Measurements from ENCODE around the gene RRAS.
A peak's percentile ranks its signal among the peaks of the same experiment; 100 is the strongest.
"Not testable (repeated sequence)": the region's sequence is repeated elsewhere in the genome, so short reads cannot be mapped to it uniquely, and the experiment has no call there.

The RRAS gene

DNA sequence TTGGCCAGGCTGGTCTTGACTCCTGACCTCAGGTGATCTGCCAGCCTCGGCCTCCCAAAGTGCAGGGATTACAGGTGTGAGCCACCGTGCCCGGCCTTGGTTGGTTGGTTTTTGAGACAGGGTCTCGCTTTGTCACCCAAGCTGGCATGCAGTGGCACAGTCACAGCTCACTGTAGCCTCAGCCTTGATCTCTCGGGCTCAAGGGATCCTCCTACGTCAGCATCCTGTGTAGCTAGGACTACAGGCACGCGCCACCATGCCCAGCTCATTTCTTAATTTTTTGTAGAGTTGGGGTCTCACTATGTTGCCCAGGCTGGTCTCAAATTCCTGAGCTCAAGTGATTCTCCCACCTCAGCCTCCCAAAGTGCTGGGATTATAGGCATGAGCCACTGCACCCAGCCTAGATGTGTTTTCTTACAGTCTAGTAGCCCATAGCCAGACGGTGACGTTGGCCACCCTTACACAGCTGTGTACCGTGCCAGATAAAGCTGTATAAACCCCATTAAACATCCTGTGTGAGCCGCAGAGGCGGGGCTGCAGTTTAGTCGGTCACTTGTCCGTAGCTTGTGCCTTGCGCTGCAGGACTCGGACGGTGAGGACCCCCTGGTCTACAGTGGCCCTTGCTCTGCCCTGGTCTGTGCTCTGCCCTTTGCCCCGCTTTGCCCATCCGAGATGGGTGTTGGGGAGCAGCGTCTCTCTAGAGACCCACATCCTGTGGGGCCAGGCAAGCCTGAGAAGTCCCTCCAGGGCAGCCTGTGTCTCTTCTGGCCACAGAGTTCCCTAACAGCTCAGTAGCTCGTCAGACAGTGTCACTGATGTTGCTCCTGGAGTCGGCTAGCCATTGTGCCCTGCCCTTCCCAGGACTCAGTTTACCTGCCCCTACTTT is 15.9 kb upstream of the RRAS start:
- no peak for DNase-seq (ENCODE audit: low read depth in 3 of 3)

DNA sequence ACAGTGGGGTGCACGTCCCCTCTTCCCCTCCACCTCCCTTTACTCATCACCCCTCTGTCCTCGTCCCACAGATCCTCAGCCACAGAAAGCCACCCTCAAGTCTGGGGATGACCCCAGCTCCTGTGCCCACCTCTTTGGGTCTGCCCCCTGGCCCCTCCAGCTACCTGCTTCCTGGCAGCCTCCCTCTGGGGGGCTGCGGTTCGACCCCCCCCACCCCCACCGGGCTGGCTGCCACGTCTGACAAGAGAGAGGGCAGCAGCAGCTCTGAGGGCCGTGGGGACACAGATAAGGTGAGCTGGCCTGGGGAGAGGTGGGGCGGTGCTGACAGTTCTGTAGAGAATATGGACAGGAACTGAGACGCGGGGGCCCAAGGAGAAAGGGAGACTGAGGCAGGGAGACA is 14.6 kb upstream of the RRAS start:
- no peak for DNase-seq (ENCODE audit: low read depth in 3 of 3)

DNA sequence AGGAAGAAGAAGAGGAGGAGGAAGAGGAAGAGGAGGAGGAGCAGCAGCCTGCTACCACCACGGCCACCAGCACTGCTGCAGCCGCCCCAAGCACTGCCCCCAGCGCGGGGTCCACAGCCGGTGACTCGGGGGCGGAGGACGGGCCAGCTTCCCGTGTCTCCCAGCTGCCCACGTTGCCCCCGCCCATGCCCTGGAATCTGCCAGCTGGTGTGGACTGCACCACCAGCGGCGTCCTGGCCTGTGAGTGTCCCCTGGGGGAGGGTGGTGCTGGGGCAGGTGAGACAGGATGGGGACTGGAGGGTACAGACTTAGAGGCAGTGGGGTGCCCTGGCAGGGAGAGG is 13.5 kb upstream of the RRAS start:
- DNase-seq (ENCODE audit: low read depth in 3 of 3), result no peak

GRCh38 chr19:49652551-49653465 is 12.9 kb upstream of the RRAS start:
- no peak for DNase-seq (ENCODE audit: low read depth in 3 of 3)

DNA sequence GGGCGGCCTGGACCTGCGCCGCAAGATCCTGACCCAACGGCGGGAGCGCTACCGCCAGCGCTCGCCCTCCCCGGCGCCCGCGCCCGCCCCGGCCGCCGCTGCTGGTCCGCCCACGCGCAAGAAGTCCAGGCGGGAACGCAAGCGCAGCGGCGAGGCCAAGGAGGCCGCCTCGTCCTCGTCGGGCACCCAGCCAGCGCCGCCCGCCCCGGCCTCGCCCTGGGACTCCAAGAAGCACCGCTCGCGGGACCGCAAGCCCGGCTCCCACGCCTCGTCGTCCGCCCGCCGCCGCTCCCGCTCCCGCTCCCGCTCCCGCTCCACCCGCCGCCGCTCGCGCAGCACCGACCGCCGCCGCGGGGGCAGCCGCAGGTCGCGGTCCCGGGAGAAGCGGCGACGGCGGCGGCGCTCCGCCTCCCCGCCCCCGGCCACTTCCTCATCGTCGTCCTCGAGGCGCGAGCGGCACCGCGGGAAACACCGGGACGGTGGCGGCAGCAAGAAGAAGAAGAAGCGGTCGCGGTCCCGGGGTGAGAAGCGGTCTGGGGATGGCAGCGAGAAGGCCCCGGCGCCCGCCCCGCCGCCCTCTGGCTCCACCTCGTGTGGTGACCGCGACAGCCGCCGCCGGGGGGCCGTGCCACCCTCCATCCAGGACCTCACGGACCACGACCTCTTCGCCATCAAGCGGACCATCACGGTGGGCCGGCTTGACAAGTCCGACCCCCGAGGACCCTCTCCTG is 12.0 kb upstream of the RRAS start:
- DNase-seq (ENCODE audit: low read depth in 3 of 3), result no peak

DNA sequence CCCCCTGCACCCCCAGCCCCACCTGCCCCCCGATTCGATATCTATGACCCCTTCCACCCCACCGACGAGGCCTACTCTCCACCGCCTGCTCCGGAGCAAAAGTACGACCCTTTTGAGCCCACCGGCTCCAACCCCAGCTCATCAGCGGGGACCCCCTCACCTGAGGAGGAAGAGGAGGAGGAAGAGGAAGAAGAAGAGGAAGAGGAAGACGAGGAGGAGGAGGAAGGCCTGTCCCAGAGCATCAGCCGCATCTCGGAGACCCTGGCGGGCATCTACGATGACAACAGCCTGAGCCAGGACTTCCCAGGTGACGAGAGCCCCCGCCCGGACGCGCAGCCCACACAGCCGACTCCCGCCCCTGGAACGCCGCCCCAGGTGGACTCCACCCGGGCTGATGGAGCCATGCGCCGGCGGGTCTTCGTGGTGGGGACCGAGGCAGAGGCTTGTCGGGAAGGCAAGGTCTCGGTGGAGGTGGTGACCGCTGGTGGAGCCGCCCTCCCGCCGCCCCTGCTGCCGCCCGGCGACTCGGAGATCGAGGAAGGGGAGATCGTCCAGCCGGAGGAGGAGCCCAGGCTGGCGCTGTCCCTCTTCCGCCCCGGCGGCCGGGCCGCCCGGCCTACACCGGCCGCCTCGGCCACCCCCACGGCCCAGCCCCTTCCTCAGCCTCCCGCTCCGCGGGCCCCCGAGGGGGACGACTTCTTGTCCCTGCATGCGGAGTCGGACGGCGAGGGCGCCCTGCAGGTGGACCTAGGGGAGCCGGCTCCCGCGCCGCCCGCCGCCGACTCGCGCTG is 11.3 kb upstream of the RRAS start:
- no peak for DNase-seq (ENCODE audit: low read depth in 3 of 3)

- no peak for DNase-seq (ENCODE audit: low read depth in 3 of 3)
Observed at GRCh38 chr19:49646586-49646985, 6.6 kb upstream of the RRAS start.

GRCh38 chr19:49645995-49646394 is 6.1 kb upstream of the RRAS start:
- no peak for DNase-seq (ENCODE audit: low read depth in 3 of 3)

DNA sequence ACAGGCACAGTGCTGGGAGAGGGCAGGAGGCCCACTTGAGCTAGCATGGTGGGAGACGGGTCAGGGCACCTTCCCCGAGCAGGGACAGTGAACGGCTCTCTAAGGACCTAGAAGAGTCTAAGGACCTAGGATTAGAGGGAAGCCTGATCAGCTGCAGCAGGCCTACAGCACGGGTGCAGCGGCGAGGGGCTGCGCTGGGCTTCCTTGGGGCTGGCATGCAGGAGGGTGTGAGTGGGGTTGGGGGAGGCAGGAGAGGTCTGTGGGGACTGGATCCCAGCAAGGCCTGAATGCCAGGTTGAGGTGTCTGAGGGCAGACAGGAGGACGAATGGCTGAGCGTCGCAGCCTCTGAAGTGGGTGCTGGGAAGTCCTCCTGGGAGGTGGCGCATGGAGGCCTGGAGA is 5.6 kb upstream of the RRAS start:
- DNase-seq (ENCODE audit: low read depth in 3 of 3), result no peak

DNA sequence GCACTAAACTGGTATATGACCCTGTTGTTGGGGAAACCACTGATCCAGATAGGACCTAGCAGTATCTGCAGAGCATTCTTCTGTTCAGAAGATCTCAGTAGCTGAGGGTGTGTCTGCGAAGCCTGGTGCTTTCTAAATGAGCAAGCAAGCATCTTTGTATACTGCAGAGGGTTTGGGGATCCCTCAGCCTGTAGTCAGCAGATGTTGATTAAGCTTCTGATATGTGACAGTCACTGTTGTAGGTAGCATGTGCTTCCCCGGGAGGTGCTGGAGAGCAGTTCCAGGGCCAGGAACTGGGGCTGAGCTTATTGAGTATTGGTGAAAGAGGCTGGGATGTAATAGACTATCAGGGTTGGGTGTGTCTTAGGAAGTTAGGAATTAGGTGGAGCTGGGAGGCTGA is 3.5 kb upstream of the RRAS start:
- no peak for DNase-seq (ENCODE audit: low read depth in 3 of 3)

DNA sequence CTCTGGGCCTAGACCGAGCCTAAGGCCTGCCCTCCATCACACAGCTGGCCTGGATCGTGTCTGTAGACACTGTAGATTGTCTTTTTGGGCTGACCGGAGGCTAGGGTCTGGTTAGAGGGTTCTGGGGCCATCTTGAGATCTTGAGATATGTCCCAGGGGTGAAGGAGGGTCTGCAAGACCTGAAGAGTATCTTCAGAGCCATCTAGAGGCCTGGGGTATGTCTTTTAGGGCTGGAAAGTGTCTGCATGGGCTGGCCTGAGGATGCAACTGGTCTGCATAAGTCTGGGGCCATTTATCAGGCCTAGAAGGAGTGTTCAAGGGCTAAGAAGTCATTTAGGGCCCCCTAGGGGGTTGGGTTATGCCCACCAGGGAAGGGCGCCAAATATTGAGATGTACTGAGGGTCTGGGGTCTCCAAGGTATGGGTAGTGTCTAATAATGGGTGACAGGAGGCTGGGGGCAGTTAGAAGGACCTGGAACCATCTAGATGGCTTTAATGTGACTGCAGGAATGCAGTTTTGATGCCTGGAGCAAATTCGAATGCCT is 2.6 kb upstream of the RRAS start:
- DNase-seq (ENCODE audit: low read depth in 3 of 3), result no peak

GRCh38 chr19:49641688-49642491 is 1.9 kb upstream of the RRAS start, which contains the start of gene SCAF1:
TSS of gene SCAF1 (plus strand) at chr19:49642209. CDS start at chr19:49645027, 2,818 bp downstream.
- DNase-seq (ENCODE audit: low read depth in 3 of 3), result peak; percentile 96 to 99 (median 97)

- no peak for DNase-seq (ENCODE audit: low read depth in 3 of 3)
Observed at GRCh38 chr19:49639401-49640112, 386 bp downstream of the RRAS start.

GRCh38 chr19:49637821-49638738 is 1.9 kb downstream of the RRAS start:
- no peak for DNase-seq (ENCODE audit: low read depth in 3 of 3)

DNA sequence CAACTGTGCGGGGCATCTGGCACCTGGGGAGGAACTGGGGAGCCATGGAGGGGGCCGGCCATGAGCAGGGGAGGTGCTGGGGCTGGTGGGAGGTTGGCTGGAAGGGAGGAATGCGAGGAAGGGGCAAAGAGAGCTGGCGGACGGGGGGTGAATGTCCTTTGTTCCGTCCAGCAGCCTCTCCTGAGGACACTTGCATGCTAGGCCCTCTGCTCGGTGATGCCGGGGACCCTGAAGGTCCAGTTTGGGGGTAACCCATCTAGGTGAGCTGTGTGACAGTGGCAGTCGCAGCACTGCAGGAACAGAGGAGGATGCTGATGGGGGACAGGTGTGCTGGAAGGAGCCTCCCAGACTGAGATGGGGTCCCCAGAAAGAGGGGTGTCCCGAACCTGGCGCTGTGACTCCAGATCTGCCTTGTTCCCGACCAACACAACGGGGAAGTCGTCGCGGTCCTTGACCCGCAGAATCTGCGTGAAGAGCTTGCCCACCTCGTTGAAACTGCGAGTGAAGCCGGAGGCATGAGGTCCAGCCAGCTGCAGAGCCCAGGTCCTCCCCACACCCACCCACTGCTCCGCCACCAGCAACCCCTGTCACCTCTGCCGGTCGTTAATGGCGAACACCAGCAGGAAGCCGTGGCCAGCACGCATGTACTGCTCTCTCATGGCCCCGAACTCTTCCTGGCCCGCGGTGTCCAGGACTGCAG is 3.6 kb downstream of the RRAS start:
- DNase-seq (ENCODE audit: low read depth in 3 of 3), result no peak

DNA sequence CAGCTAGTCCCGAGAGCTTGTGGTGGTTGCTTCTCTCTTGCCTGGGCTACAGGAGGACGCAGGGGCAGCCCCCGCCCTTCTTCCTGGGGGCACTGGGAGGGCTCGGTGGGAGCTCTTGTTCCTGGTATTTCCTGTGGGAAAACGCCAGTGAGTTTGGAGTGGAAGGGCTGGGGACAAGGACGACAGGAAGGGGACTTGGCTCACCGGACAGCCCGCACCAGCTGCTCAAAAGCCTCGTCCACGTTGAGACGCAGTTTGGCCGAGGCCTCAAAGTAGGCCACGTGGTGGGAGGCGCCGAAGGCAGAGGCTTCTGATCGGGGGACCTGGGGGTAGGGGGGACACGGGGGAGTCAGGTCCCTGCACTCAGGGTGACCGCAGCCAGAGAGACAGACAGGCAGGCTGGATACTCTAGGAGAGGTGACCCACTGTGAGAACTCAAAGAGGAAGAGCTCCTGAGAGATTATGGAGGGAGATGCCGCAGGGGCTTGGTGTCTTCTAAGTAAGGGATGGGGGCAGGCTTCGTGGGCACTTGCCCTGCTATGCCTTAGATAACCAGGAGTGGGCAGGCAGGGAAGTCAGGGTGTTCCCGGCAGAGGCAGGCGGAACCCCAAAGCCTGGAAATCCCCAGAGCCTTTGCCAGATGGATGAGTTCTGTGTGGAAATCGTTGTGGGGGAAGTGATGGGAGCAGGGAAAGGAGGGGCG is 4.3 kb downstream of the RRAS start:
- no peak for DNase-seq (ENCODE audit: low read depth in 3 of 3)

- DNase-seq (ENCODE audit: low read depth in 3 of 3), result not testable (repeated sequence)
Observed at GRCh38 chr19:49633273-49633672, 6.7 kb downstream of the RRAS start.

All from stimulated activated CD4-positive, alpha-beta T cell treated with anti-CD3 and anti-CD28 coated beads, TNF-alpha, amount 100 ng/mL, for 48 hours (primary cell).